Esophagus squamous epithelium (tissue), 5 donors: ENCODE measurements around the gene EHD3. TPM values are rescaled to one million over a fixed set of nuclear protein-coding genes. Genes with fewer than 3 reads are reported as not detected.
A peak's percentile ranks its signal among the peaks of the same experiment; 100 is the strongest.

Experiments
- DNase-seq: peaks from one replicate; lab custom pipeline; 2025; lab: John Stamatoyannopoulos, UW
- H3K27ac ChIP-seq, 4 donors: fragments of 200-600 bp; sonication (generic); one replicate each; pipeline ENCODE4 v1.5.1; 2016 to 2019; ENCODE audit warnings: mild to moderate bottlenecking in 1 of 4
- H3K27me3 ChIP-seq, 4 donors: fragments of 200-600 bp; sonication (generic); 1 replicate in 3 of 4; 2 replicates in 1 of 4; pipeline versions ENCODE4 v1.5.1 to v1.6.0; 2017 to 2021; ENCODE audit warnings: antibody characterized with exemption in 1 of 4
- H3K36me3 ChIP-seq, 3 donors: fragments of 200-600 bp; sonication (generic); one replicate each; pipeline ENCODE4 v1.5.1; 2016 to 2019
- H3K4me1 ChIP-seq, 3 donors: fragments of 200-600 bp; sonication (generic); one replicate each; pipeline ENCODE4 v1.5.1; 2017 to 2019
- H3K4me3 ChIP-seq, 4 donors: fragments of 200-600 bp; sonication (generic); 1 replicate in 3 of 4; 2 replicates in 1 of 4; pipeline ENCODE4 v1.5.1; 2016 to 2019; ENCODE audit warnings: mild to moderate bottlenecking in 2 of 4, moderate library complexity in 1 of 4
- H3K9me3 ChIP-seq, 3 donors: fragments of 200-600 bp; sonication (generic); one replicate each; pipeline ENCODE4 v1.5.1; 2016 to 2019
- POLR2A ChIP-seq, 4 donors: fragments of 450-650 bp; IDR thresholded peaks; one replicate each; pipeline ENCODE4 v1.6.1; 2017; ENCODE audit warnings: antibody characterized with exemption in 4 of 4, mild to moderate bottlenecking in 4 of 4, moderate library complexity in 3 of 4
- WGBS, 2 donors: methylation state at CpG; one replicate each; pipeline ENCODE4 v1.1.5; 2018; 5-methylcytosine and 5-hydroxymethylcytosine counted together
- intact Hi-C: fragments of 100-400 bp; cut with DNase I; formaldehyde crosslinking; loops from one replicate; pipeline ENCODE4 v1.15.0; 2022
- total RNA-seq, 4 donors: library from RNA; depleted of rRNA; stranded (reverse); fragments of >200 nt; gene quantifications; one replicate each; pipeline ENCODE4 v1.1.0, GENCODE V29; 2016
- TF ChIP-seq, protein P1 (sequence below), 6 experiments: fragments of 450-650 bp in 4 of 6; fragments of 200-600 bp in 2 of 6; sonication (generic) in 2 of 6; IDR thresholded peaks; one replicate each; pipeline ENCODE4 v1.5.1; 2016 to 2019; ENCODE audit warnings: antibody characterized with exemption in 6 of 6, mild to moderate bottlenecking in 4 of 6, moderate library complexity in 4 of 6
- donor health status: DM: yes; HTN: yes; CAD: no.

Gene EHD3
- total RNA-seq, 4 donors from 2014 or later = 22.6 to 54.5 (median 38.1) TPM

GRCh38 chr2:31213601-31214443, 20.1 kb upstream of the EHD3 start:
- Histone ChIP-seq H3K36me3 (no peaks in the 10 kb centered on the region), H3K27me3 (no peaks in the 10 kb centered on the region), H3K27ac (peak overlapping the region in 2 of 4 donors; percentile 25 to 53), H3K9me3 (no peaks in the 10 kb centered on the region), H3K4me3 (no peak overlapping the region), H3K4me1 (peaks cover 0 to 20% (median 0%) of the 10 kb centered on the region in 3 donors)
- DNase-seq = no peak
- TF ChIP-seq, protein P1, sequence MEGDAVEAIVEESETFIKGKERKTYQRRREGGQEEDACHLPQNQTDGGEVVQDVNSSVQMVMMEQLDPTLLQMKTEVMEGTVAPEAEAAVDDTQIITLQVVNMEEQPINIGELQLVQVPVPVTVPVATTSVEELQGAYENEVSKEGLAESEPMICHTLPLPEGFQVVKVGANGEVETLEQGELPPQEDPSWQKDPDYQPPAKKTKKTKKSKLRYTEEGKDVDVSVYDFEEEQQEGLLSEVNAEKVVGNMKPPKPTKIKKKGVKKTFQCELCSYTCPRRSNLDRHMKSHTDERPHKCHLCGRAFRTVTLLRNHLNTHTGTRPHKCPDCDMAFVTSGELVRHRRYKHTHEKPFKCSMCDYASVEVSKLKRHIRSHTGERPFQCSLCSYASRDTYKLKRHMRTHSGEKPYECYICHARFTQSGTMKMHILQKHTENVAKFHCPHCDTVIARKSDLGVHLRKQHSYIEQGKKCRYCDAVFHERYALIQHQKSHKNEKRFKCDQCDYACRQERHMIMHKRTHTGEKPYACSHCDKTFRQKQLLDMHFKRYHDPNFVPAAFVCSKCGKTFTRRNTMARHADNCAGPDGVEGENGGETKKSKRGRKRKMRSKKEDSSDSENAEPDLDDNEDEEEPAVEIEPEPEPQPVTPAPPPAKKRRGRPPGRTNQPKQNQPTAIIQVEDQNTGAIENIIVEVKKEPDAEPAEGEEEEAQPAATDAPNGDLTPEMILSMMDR (IDR thresholded peaks at IDR 0.05) = no peak
- TF ChIP-seq POLR2A (IDR thresholded peaks at IDR 0.05) = no peak
- intact Hi-C loops = no loop called here
- WGBS, 2 donors = 19 to 22% methylated on average over 4 of the region's 4 CpGs

GRCh38 chr2:31214444-31214915, 19.5 kb upstream of the EHD3 start:
- no peak for TF ChIP-seq POLR2A (IDR thresholded peaks at IDR 0.05)
- TF ChIP-seq, protein P1 (IDR thresholded peaks at IDR 0.05) = no peak
- H3K9me3 ChIP-seq = no peaks in the 10 kb centered on the region
- H3K27ac ChIP-seq = peak overlapping the region in 2 of 4 donors; percentile 25 to 53

GRCh38 chr2:31216734-31217133, 17.2 kb upstream of the EHD3 start:
- Histone ChIP-seq H3K9me3 (no peaks in the 10 kb centered on the region), H3K27ac (peak overlapping the region in 3 of 4 donors; percentile 61 to 68 (median 65)), H3K36me3 (no peaks in the 10 kb centered on the region), H3K27me3 (no peaks in the 10 kb centered on the region), H3K4me3 (peak overlapping the region; percentile 8 to 37 (median 22)), H3K4me1 (peaks cover 0 to 34% (median 0%) of the 10 kb centered on the region in 3 donors)
- no peak for DNase-seq
- 42 to 80% methylated on average over 2 to 5 of the region's 5 CpGs for WGBS, 2 donors
- TF ChIP-seq POLR2A (IDR thresholded peaks at IDR 0.05) = no peak
- TF ChIP-seq, protein P1 (IDR thresholded peaks at IDR 0.05) = no peak
- intact Hi-C loops = no loop called here

More at GRCh38 chr2:31214444-31214915, 19.5 kb upstream of the EHD3 start:
- no peak for DNase-seq
- intact Hi-C loops = no loop called here
- WGBS, 2 donors = 85 to 86% methylated on average over 7 of the region's 8 CpGs
- Histone ChIP-seq H3K36me3 (no peaks in the 10 kb centered on the region), H3K4me1 (peaks cover 0 to 27% (median 0%) of the 10 kb centered on the region in 3 donors), H3K4me3 (peak overlapping the region in 1 of 4 donors; percentile 37), H3K27me3 (no peaks in the 10 kb centered on the region)

GRCh38 chr2:31217465-31218200, 16.3 kb upstream of the EHD3 start, which contains the start of gene CAPN14:
Gene CAPN14, minus strand, starts transcription at chr2:31217515. Its CDS starts 12,068 bp downstream, at chr2:31205447.
- peak within 1 kb of the TSS; percentile 8 to 37 (median 22) for H3K4me3 ChIP-seq
- DNase-seq = no peak
- H3K4me1 ChIP-seq = peaks cover 0 to 34% (median 0%) of the 10 kb centered on the region in 3 donors
- 44 to 53% methylated on average over 6 of the region's 6 CpGs for WGBS, 2 donors
- no peaks in the 10 kb centered on the region for H3K9me3 ChIP-seq
- no peaks in the 10 kb centered on the region for H3K27me3 ChIP-seq
- no peak for TF ChIP-seq POLR2A (IDR thresholded peaks at IDR 0.05)
- TF ChIP-seq, protein P1 (IDR thresholded peaks at IDR 0.05) = no peak
- intact Hi-C loops = no loop called here
- peak within 1 kb of the TSS; percentile 5 to 68 (median 63) for H3K27ac ChIP-seq
- H3K36me3 ChIP-seq = no peaks in the 10 kb centered on the region
